Caco-2 (cell line): ENCODE data around the gene CACNG4. TPM values are rescaled to one million over a fixed set of nuclear protein-coding genes. Genes with fewer than 3 reads are reported as not detected.

Source experiments
- BruUV-seq: library from RNA; stranded (reverse); fragments of 400-500 nt; replicated peaks from 2 replicates; lab custom pipeline; 2021; lab: Mats Ljungman, UMichigan
- CTCF ChIA-PET: fragments of 300-600 bp; sonication (Branson Sonifier 250); formaldehyde crosslinking; loops from one replicate; lab custom pipeline; 2022; ENCODE audit warnings: antibody characterized with exemption; lab: Charles Lee
- POLR2A ChIA-PET: fragments of 300-600 bp; sonication (Branson Sonifier 250); formaldehyde crosslinking; loops from one replicate; lab custom pipeline; 2022; ENCODE audit warnings: antibody characterized with exemption; lab: Charles Lee
- DNase-seq, 2 experiments: peaks; one replicate each; pipeline versions ENCODE4 v3.0.0 to v3.0.0-alpha.2; 2020 to 2022
- H3K27me3 ChIP-seq: replicated peaks from 2 replicates; pipeline ENCODE4 v1.6.0; 2011; ENCODE audit warnings: low read length; ENCODE audit not compliant: control insufficient read depth, insufficient read depth
- H3K36me3 ChIP-seq: 2 replicates; pipeline ENCODE4 v1.5.1; 2011; ENCODE audit warnings: low read length; ENCODE audit not compliant: control insufficient read depth, insufficient read depth
- H3K4me1 ChIP-seq: fragments of 250-450 bp; sonication (Bioruptor Pico); 2 replicates; pipeline ENCODE4 v1.5.1; 2020; ENCODE audit warnings: mild to moderate bottlenecking
- H3K4me3 ChIP-seq: 2 replicates; pipeline ENCODE4 v1.5.1; 2011; ENCODE audit warnings: low read depth, mild to moderate bottlenecking, control low read depth, low read length
- H3K9me3 ChIP-seq: fragments of 250-450 bp; sonication (Bioruptor Pico); 2 replicates; pipeline ENCODE4 v1.5.1; 2020; ENCODE audit warnings: mild to moderate bottlenecking, moderate library complexity
- H3K27ac Mint-ChIP-seq: one replicate; pipeline ENCODE4 v1.8.0; 2022; ENCODE audit warnings: mixed read lengths; ENCODE audit not compliant: unreplicated experiment
- H3K27me3 Mint-ChIP-seq: one replicate; pipeline ENCODE4 v1.8.0; 2022; ENCODE audit warnings: mixed read lengths; ENCODE audit not compliant: insufficient read depth, unreplicated experiment
- H3K36me3 Mint-ChIP-seq: one replicate; pipeline ENCODE4 v1.8.0; 2022; ENCODE audit warnings: mild to moderate bottlenecking, mixed read lengths; ENCODE audit not compliant: insufficient read depth, unreplicated experiment
- H3K4me1 Mint-ChIP-seq: one replicate; pipeline ENCODE4 v1.8.0; 2022; ENCODE audit warnings: low read depth, mixed read lengths; ENCODE audit not compliant: unreplicated experiment
- H3K4me3 Mint-ChIP-seq: one replicate; pipeline ENCODE4 v1.8.0; 2022; ENCODE audit warnings: mild to moderate bottlenecking, moderate library complexity, mixed read lengths; ENCODE audit not compliant: unreplicated experiment
- H3K9me3 Mint-ChIP-seq: one replicate; pipeline ENCODE4 v1.8.0; 2022; ENCODE audit warnings: mixed read lengths; ENCODE audit not compliant: unreplicated experiment
- CTCF ChIP-seq, 2 experiments: fragments of 200-600 bp in 1 of 2; IDR thresholded peaks; 1 replicate in 1 of 2; 2 replicates in 1 of 2; pipeline versions ENCODE4 v1.5.1 to v1.8.0; 2011 to 2022; ENCODE audit warnings: antibody characterized with exemption in 1 of 2, control low read depth in 1 of 2, inconsistent platforms in 1 of 2, low read depth in 1 of 2, low read length in 1 of 2, mild to moderate bottlenecking in 1 of 2, moderate library complexity in 1 of 2; ENCODE audit not compliant: insufficient read depth in 1 of 2, severe bottlenecking in 1 of 2, unreplicated experiment in 1 of 2
- intact Hi-C: fragments of 100-400 bp; cut with micrococcal nuclease; formaldehyde crosslinking; loops from one replicate; pipeline ENCODE4 v1.10.0; 2022; ENCODE audit not compliant: unreplicated experiment
- total RNA-seq: library from RNA; stranded (reverse); gene quantifications from 2 replicates; pipeline ENCODE4 v1.2.3, GENCODE V29; 2022

Gene CACNG4
- total RNA-seq, 1 experiment from 2014 or later = 12.8 TPM

- H3K9me3 ChIP-seq = no peaks in the 10 kb centered on the region
- ChIA-PET POLR2A (interaction anchor here (0.6 kb wide), 1 partner anchor 239 kb away, joined by 4 read pairs; no protein-coding TSS in a partner anchor), CTCF (no interaction called here)
- no peak overlapping the region for H3K27ac Mint-ChIP-seq
- intact Hi-C loops = no loop called here
- no peak for TF ChIP-seq CTCF (IDR thresholded peaks at IDR 0.05; ENCODE audit: insufficient read depth in 1 of 2, low read depth in 1 of 2, low read length in 1 of 2, severe bottlenecking in 1 of 2, unreplicated experiment in 1 of 2)
- H3K27me3 Mint-ChIP-seq = no peaks in the 10 kb centered on the region
- no peaks in the 10 kb centered on the region for H3K36me3 ChIP-seq
- H3K4me3 ChIP-seq = no peak overlapping the region
- no peak overlapping the region for H3K4me3 Mint-ChIP-seq
- DNase-seq = no peak
- no peaks in the 10 kb centered on the region for H3K27me3 ChIP-seq
- peaks cover 31% of the 10 kb centered on the region for H3K36me3 Mint-ChIP-seq
- H3K9me3 Mint-ChIP-seq = no peaks in the 10 kb centered on the region
- peaks cover 10% of the 10 kb centered on the region; the same call in 1 of the 2 replicates for H3K4me1 ChIP-seq
- BruUV-seq = no TSS peak
- H3K4me1 Mint-ChIP-seq = peaks cover 6% of the 10 kb centered on the region
Observed at GRCh38 chr17:67068999-67069398, 104.5 kb downstream of the CACNG4 start.

GRCh38 chr17:67069603-67070136 is 105.2 kb downstream of the CACNG4 start:
- TF ChIP-seq CTCF (IDR thresholded peaks at IDR 0.05; ENCODE audit: insufficient read depth in 1 of 2, low read depth in 1 of 2, low read length in 1 of 2, severe bottlenecking in 1 of 2, unreplicated experiment in 1 of 2) = no peak
- no TSS peak for BruUV-seq
- H3K4me3 ChIP-seq = no peak overlapping the region
- H3K27ac Mint-ChIP-seq = no peak overlapping the region
- ChIA-PET POLR2A (interaction anchor here (0.6 kb wide), 1 partner anchor 240 kb away, joined by 4 read pairs; no protein-coding TSS in a partner anchor), CTCF (no interaction called here)
- no peaks in the 10 kb centered on the region for H3K27me3 Mint-ChIP-seq
- no peak for DNase-seq
- H3K9me3 Mint-ChIP-seq = no peaks in the 10 kb centered on the region
- H3K4me1 ChIP-seq = peaks cover 10% of the 10 kb centered on the region; the same call in 1 of the 2 replicates
- intact Hi-C loops = no loop called here
- H3K36me3 Mint-ChIP-seq = peaks cover 29% of the 10 kb centered on the region
- H3K4me3 Mint-ChIP-seq = no peak overlapping the region
- H3K4me1 Mint-ChIP-seq = peaks cover 4% of the 10 kb centered on the region
- H3K36me3 ChIP-seq = no peaks in the 10 kb centered on the region
- no peaks in the 10 kb centered on the region for H3K27me3 ChIP-seq
- H3K9me3 ChIP-seq = no peaks in the 10 kb centered on the region

- BruUV-seq = no TSS peak
- ChIA-PET CTCF (no interaction called here), POLR2A (no interaction called here)
Observed at GRCh38 chr17:67071595-67071994, 107.1 kb downstream of the CACNG4 start.

More at GRCh38 chr17:67071595-67071994, 107.1 kb downstream of the CACNG4 start:
- Histone ChIP-seq H3K27me3 (no peaks in the 10 kb centered on the region), H3K4me1 (peaks cover 18% of the 10 kb centered on the region), H3K4me3 (no peak overlapping the region), H3K9me3 (no peaks in the 10 kb centered on the region), H3K36me3 (no peaks in the 10 kb centered on the region)
- Mint-ChIP-seq H3K4me3 (no peak overlapping the region), H3K9me3 (no peaks in the 10 kb centered on the region), H3K27me3 (no peaks in the 10 kb centered on the region), H3K36me3 (peaks cover 27% of the 10 kb centered on the region), H3K27ac (no peak overlapping the region), H3K4me1 (peaks cover 15% of the 10 kb centered on the region)
- intact Hi-C loops = no loop called here
- DNase-seq = no peak
- no peak for TF ChIP-seq CTCF (IDR thresholded peaks at IDR 0.05; ENCODE audit: insufficient read depth in 1 of 2, low read depth in 1 of 2, low read length in 1 of 2, severe bottlenecking in 1 of 2, unreplicated experiment in 1 of 2)
